Type B pancreatic cell (in vitro differentiated cells): ENCODE results near the gene DPEP2. TPM values are rescaled to one million over a fixed set of nuclear protein-coding genes. Genes with fewer than 3 reads are reported as not detected.
A peak's percentile ranks its signal among the peaks of the same experiment; 100 is the strongest.
"Not testable (repeated sequence)": the region's sequence is repeated elsewhere in the genome, so short reads cannot be mapped to it uniquely, and the experiment has no call there.

Experiments
- DNase-seq: peaks from one replicate; pipeline ENCODE4 v3.0.0; 2021; ENCODE audit warnings: mixed read lengths; ENCODE audit not compliant: unreplicated experiment; ENCODE audit errors: extremely low spot score
- H3K27ac Mint-ChIP-seq: 2 replicates; pipeline ENCODE4 v1.8.0; 2021; ENCODE audit warnings: mild to moderate bottlenecking, mixed read lengths
- H3K27me3 Mint-ChIP-seq: 2 replicates; pipeline ENCODE4 v1.8.0; 2021; ENCODE audit warnings: mixed read lengths
- H3K36me3 Mint-ChIP-seq: 2 replicates; pipeline ENCODE4 v1.8.0; 2021; ENCODE audit warnings: mixed read lengths
- H3K4me1 Mint-ChIP-seq: one replicate; pipeline ENCODE4 v1.8.0; 2021; ENCODE audit warnings: mixed read lengths; ENCODE audit not compliant: unreplicated experiment
- H3K4me3 Mint-ChIP-seq: 2 replicates; pipeline ENCODE4 v1.8.0; 2021; ENCODE audit warnings: mild to moderate bottlenecking, mixed read lengths
- H3K9me3 Mint-ChIP-seq: 2 replicates; pipeline ENCODE4 v1.8.0; 2021; ENCODE audit warnings: mixed read lengths
- total RNA-seq: library from RNA; stranded (reverse); gene quantifications from 2 replicates; pipeline ENCODE4 v1.2.1, GENCODE V29; 2021; ENCODE audit warnings: low replicate concordance
- TF ChIP-seq, protein P1 (sequence below): fragments of 200-600 bp; sonication (generic); conservative IDR thresholded peaks from 2 replicates; pipeline ENCODE4 v1.5.0; 2021; ENCODE audit warnings: antibody characterized with exemption, mild to moderate bottlenecking

Gene DPEP2
- total RNA-seq, 1 donor from 2014 or later, result not detected

DNA sequence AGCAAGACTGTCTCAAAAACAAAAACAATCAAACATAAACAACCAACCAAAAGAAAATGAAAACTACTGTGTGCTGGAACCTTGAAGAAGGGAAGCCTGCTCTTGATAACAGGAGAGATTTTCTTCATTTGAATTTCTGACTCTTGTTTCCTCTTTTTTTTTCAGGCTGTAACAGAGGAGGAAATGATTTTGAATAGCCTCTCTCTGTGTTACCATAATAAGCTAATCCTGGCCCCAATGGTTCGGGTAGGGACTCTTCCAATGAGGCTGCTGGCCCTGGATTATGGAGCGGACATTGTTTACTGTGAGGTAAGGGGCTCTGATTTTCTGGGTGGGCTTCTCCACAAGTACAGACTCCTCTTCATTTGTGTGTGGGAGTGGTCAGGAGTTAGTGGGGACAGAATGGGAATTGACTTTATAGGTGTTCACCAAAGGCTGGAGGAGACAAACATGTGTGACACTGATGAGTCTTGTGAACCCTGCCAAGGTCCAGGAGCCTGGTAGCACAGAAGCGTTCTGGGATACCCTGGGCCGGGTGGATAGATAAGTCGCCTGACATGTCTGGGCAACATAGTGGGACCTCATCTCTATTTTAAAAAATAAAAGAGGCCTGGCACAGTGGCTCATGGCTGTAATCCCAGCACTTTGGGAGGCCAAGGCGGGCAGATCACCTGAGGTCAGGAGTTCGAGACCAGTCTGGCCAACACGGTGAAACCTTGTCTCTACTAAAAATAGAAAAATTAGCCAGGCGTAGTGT lies 38.7 kb upstream of the DPEP2 start:
- TF ChIP-seq, protein P1, sequence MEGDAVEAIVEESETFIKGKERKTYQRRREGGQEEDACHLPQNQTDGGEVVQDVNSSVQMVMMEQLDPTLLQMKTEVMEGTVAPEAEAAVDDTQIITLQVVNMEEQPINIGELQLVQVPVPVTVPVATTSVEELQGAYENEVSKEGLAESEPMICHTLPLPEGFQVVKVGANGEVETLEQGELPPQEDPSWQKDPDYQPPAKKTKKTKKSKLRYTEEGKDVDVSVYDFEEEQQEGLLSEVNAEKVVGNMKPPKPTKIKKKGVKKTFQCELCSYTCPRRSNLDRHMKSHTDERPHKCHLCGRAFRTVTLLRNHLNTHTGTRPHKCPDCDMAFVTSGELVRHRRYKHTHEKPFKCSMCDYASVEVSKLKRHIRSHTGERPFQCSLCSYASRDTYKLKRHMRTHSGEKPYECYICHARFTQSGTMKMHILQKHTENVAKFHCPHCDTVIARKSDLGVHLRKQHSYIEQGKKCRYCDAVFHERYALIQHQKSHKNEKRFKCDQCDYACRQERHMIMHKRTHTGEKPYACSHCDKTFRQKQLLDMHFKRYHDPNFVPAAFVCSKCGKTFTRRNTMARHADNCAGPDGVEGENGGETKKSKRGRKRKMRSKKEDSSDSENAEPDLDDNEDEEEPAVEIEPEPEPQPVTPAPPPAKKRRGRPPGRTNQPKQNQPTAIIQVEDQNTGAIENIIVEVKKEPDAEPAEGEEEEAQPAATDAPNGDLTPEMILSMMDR, result no peak
- Mint-ChIP-seq H3K4me3 (no peak overlapping the region), H3K36me3 (peaks cover 10% of the 10 kb centered on the region), H3K9me3 (no peaks in the 10 kb centered on the region), H3K27me3 (no peaks in the 10 kb centered on the region), H3K4me1 (peaks cover 4% of the 10 kb centered on the region), H3K27ac (no peak overlapping the region)
- no peak for DNase-seq

DNA sequence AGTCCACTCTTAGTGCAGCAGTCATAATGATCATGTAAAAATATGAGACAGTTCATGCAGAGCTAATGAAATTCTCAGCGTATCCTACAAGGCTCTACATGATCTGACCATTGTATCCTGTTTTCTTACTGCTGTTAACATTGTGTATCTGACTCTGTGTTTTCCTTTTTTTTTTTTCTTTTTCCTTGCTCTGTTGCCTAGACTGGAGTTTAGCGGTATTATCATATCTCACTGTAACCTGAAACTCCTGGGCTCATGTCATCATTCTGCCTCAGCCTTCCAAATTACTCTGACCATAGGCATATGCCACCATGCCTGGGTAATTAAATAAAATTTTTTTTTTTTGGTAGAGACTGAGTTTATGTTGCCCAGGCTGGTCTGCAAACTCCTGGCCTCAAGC lies 35.9 kb upstream of the DPEP2 start:
- TF ChIP-seq, protein P1, result no peak
- H3K27ac Mint-ChIP-seq, result no peak overlapping the region
- H3K4me3 Mint-ChIP-seq, result no peak overlapping the region
- no peaks in the 10 kb centered on the region for H3K9me3 Mint-ChIP-seq
- H3K27me3 Mint-ChIP-seq, result no peaks in the 10 kb centered on the region
- DNase-seq, result no peak
- peaks cover 9% of the 10 kb centered on the region for H3K4me1 Mint-ChIP-seq
- H3K36me3 Mint-ChIP-seq, result peaks cover 11% of the 10 kb centered on the region

DNA sequence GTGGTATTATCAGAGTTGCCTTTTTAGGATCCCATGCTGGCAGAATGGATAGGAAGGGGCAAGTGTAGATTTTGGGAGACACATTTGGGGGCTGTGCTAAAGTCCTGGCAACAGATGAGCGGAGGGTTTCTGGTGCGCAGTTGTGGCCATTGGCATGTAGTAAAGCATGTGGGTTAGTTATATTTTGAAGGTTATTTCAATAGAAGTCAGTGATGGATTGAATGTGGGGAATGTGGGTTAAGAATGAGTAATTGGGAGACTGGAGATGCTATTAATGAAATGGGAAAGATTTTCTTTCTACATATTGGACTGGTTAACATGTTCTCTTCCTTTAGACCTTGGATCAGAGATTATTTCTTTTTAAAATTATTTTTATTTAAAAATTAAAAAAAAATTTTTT lies 33.8 kb upstream of the DPEP2 start:
- no peaks in the 10 kb centered on the region for H3K9me3 Mint-ChIP-seq
- H3K27me3 Mint-ChIP-seq, result no peaks in the 10 kb centered on the region
- no peak for DNase-seq
- TF ChIP-seq, protein P1, result no peak
- peaks cover 8% of the 10 kb centered on the region for H3K36me3 Mint-ChIP-seq
- no peak overlapping the region for H3K4me3 Mint-ChIP-seq
- peak overlapping the region; percentile 30 for H3K27ac Mint-ChIP-seq
- peaks cover 9% of the 10 kb centered on the region for H3K4me1 Mint-ChIP-seq

DNA sequence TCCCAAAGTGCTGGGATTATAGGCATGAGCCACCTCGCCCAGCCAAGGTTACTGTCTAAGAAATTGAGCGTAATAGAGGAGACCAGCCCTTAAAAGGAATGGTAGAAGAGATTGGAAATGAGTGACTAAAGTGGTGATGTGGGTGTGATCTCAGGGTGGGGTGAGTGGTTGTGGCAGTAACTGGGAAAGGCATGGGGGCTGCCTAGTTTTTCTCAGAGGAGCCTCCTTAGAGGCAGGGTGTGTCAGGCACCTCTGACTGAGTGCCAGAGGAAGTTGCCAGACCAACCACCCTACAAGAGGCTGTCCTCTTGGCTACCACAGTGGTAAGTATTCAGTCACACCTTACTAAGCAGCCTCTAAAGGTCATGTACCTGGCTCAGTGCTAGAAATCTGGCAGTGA lies 32.7 kb upstream of the DPEP2 start:
- peaks cover 11% of the 10 kb centered on the region for H3K36me3 Mint-ChIP-seq
- TF ChIP-seq, protein P1, result no peak
- no peaks in the 10 kb centered on the region for H3K27me3 Mint-ChIP-seq
- peak overlapping the region; percentile 92 for H3K27ac Mint-ChIP-seq
- DNase-seq, result no peak
- H3K9me3 Mint-ChIP-seq, result no peaks in the 10 kb centered on the region
- H3K4me3 Mint-ChIP-seq, result no peak overlapping the region
- peaks cover 9% of the 10 kb centered on the region for H3K4me1 Mint-ChIP-seq

DNA sequence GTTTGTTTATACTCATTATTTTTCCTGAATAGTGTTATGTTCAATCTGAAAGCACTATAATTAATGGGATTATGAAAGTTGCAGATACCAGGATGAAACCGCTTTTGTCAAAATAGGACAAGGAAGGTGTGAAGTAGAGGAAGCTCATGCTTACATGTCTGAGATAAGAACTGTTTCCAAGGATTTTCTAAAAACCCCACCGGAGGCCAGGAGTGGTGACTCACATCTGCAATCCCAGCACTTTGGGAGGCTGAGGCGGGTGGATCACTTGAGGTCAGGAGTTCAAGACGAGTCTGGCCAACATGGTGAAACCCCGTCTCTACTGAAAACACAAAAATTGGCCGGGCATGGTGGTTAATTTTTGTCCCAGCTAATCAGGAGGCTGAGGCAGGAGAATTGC lies 30.8 kb upstream of the DPEP2 start:
- H3K27me3 Mint-ChIP-seq, H3K27ac Mint-ChIP-seq, H3K4me1 Mint-ChIP-seq, DNase-seq, H3K4me3 Mint-ChIP-seq, H3K9me3 Mint-ChIP-seq: not testable (repeated sequence)
- peaks cover 11% of the 10 kb centered on the region for H3K36me3 Mint-ChIP-seq

DNA sequence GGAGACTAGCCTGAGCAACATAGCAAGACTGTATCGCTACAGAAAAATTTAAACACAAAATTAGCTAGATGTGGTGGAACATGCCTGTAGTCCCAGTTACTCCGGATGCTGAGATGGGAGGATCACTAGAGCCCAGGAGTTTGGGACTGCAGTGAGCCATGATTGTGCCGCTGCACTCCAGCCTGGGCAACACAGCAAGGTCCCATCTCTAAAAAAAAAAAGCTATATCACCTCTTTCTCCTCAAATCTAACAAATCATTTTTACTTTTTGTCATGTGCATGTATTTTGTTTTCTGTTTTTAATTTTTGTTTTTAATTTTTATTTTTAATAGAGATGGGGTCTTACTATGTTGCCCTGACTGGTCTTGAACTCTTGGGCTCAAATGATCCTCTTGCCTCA lies 29.7 kb upstream of the DPEP2 start:
- TF ChIP-seq, protein P1, result no peak

More for the DNA sequence above, 29.7 kb upstream of the DPEP2 start:
- no peak overlapping the region for H3K4me3 Mint-ChIP-seq
- H3K27ac Mint-ChIP-seq, result no peak overlapping the region
- no peaks in the 10 kb centered on the region for H3K27me3 Mint-ChIP-seq
- H3K36me3 Mint-ChIP-seq, result peaks cover 11% of the 10 kb centered on the region
- no peak for DNase-seq
- H3K9me3 Mint-ChIP-seq, result no peaks in the 10 kb centered on the region
- H3K4me1 Mint-ChIP-seq, result peaks cover 5% of the 10 kb centered on the region
